ENCODE data around the gene GRIN3A. TPM values are rescaled to one million over a fixed set of nuclear protein-coding genes. Genes with fewer than 3 reads are reported as not detected.

GRIN3A gene
- total RNA-seq, 1 donor from 2014 or later: 27.8 TPM

DNA sequence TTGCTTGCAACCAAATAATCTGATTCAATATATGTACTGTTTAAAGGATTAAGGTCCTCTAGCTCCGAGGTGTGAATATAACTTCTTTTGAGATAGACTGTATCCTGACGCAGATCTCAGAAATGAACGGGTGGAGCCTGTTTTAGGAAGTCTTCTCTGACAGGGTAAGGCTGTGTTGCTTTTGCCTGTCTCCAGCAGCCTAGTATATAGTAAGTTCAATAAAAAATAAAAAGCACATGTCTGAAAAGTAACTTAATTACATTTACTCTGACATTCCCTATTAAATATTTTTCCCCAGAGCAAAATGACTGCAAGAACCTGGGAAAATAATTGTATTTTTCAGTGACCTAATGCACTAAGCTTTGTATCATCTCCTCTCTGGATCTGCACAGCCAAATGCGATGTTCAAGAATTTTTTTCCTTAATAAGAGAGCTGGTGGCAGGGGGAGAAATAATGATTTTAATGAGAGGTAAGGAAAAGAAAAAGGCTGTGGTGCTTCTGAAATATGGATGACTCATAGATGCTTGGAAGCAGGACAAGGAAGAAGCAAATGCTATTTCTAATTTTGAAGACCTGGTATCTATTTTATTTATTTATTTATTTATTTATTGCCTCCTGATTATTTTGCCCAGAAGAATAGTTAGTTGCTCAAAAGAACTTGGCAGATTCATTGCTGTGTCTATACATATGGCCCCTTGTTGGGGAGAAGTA is 151.0 kb downstream of the GRIN3A start:
- TF ChIP-seq, protein P1, sequence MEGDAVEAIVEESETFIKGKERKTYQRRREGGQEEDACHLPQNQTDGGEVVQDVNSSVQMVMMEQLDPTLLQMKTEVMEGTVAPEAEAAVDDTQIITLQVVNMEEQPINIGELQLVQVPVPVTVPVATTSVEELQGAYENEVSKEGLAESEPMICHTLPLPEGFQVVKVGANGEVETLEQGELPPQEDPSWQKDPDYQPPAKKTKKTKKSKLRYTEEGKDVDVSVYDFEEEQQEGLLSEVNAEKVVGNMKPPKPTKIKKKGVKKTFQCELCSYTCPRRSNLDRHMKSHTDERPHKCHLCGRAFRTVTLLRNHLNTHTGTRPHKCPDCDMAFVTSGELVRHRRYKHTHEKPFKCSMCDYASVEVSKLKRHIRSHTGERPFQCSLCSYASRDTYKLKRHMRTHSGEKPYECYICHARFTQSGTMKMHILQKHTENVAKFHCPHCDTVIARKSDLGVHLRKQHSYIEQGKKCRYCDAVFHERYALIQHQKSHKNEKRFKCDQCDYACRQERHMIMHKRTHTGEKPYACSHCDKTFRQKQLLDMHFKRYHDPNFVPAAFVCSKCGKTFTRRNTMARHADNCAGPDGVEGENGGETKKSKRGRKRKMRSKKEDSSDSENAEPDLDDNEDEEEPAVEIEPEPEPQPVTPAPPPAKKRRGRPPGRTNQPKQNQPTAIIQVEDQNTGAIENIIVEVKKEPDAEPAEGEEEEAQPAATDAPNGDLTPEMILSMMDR (IDR thresholded peaks at IDR 0.05; ENCODE audit: unreplicated experiment): no peak
- DNase-seq (ENCODE audit: low spot score): no peak
- Mint-ChIP-seq H3K9me3 (ENCODE audit: unreplicated experiment) (no peaks in the 10 kb centered on the region), H3K27ac (ENCODE audit: unreplicated experiment) (no peak overlapping the region), H3K36me3 (ENCODE audit: low read depth, unreplicated experiment) (no peaks in the 10 kb centered on the region), H3K27me3 (ENCODE audit: unreplicated experiment) (peaks cover 2% of the 10 kb centered on the region), H3K4me1 (ENCODE audit: unreplicated experiment) (no peaks in the 10 kb centered on the region), H3K4me3 (ENCODE audit: unreplicated experiment) (no peak overlapping the region)

DNA sequence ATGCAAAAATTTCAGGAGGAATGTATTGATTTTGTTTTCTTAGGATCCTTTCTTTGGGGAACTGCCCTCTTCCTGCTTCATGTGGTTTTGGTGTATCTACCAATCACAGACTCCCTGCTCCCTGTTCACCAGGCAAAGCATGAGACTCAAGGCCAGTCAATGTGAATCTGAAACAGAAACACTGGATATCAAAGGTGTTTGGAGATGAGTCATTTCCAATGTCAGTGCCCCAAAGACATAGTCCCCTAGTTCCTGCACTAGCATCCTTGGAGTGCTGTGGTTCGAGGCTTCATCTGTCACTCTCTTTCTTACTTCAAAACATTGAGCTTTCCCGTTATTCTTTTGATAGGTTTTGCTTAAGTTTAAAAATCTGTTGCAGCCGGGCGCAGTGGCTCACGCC is 151.8 kb downstream of the GRIN3A start:
- H3K4me1 Mint-ChIP-seq (ENCODE audit: unreplicated experiment): no peaks in the 10 kb centered on the region
- DNase-seq (ENCODE audit: low spot score): no peak
- peaks cover 2% of the 10 kb centered on the region for H3K27me3 Mint-ChIP-seq (ENCODE audit: unreplicated experiment)
- H3K36me3 Mint-ChIP-seq (ENCODE audit: low read depth, unreplicated experiment): no peaks in the 10 kb centered on the region
- H3K9me3 Mint-ChIP-seq (ENCODE audit: unreplicated experiment): no peaks in the 10 kb centered on the region
- H3K4me3 Mint-ChIP-seq (ENCODE audit: unreplicated experiment): no peak overlapping the region
- no peak overlapping the region for H3K27ac Mint-ChIP-seq (ENCODE audit: unreplicated experiment)
- TF ChIP-seq, protein P1 (IDR thresholded peaks at IDR 0.05; ENCODE audit: unreplicated experiment): no peak

DNA sequence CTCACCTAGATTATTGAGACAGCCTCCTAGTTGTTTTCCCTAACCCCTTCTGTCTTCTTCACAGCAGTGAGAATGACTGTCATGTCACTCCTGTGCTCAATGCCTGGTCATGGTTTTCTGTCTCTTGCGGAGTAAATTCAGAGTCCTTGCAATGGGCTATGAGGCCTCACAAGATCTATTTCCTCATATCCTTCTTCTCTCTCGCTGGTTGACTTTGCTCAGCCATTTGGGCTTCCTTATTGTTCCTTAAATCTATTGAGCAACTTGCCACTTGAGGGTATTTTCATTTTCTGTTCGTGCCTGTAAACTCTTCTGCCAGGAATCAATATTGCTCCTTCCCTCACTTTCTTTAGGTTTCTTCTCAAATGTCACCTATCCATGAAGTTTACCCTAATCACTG is 152.7 kb downstream of the GRIN3A start:
- TF ChIP-seq, protein P1 (IDR thresholded peaks at IDR 0.05; ENCODE audit: unreplicated experiment): no peak
- DNase-seq (ENCODE audit: low spot score): no peak
- H3K36me3 Mint-ChIP-seq (ENCODE audit: low read depth, unreplicated experiment): no peaks in the 10 kb centered on the region
- no peak overlapping the region for H3K4me3 Mint-ChIP-seq (ENCODE audit: unreplicated experiment)
- H3K27ac Mint-ChIP-seq (ENCODE audit: unreplicated experiment): no peak overlapping the region
- H3K27me3 Mint-ChIP-seq (ENCODE audit: unreplicated experiment): peaks cover 2% of the 10 kb centered on the region
- H3K4me1 Mint-ChIP-seq (ENCODE audit: unreplicated experiment): no peaks in the 10 kb centered on the region
- H3K9me3 Mint-ChIP-seq (ENCODE audit: unreplicated experiment): no peaks in the 10 kb centered on the region

DNA sequence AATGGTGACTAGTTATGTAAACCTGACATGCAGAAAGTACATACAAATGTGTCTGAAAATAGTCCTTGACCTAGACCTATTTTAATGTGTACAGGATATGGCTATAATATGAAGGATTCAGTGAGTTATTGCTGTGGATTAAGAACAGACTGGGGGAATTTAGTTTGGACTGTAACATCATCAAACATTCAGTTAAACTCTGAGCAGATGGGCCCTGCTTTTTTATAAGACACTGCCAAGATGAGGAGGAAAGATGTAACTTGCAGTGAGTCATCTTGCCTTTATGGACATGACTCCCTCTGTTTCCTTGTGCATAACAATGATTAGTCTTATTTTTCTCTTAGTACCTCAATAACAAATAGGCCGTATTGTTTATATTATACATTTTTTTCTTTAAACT is 155.9 kb downstream of the GRIN3A start:
- no peaks in the 10 kb centered on the region for H3K36me3 Mint-ChIP-seq (ENCODE audit: low read depth, unreplicated experiment)
- DNase-seq (ENCODE audit: low spot score): no peak
- peaks cover 2% of the 10 kb centered on the region for H3K4me1 Mint-ChIP-seq (ENCODE audit: unreplicated experiment)
- H3K4me3 Mint-ChIP-seq (ENCODE audit: unreplicated experiment): no peak overlapping the region
- no peaks in the 10 kb centered on the region for H3K9me3 Mint-ChIP-seq (ENCODE audit: unreplicated experiment)
- TF ChIP-seq, protein P1 (IDR thresholded peaks at IDR 0.05; ENCODE audit: unreplicated experiment): no peak
- no peak overlapping the region for H3K27ac Mint-ChIP-seq (ENCODE audit: unreplicated experiment)
- H3K27me3 Mint-ChIP-seq (ENCODE audit: unreplicated experiment): peaks cover 3% of the 10 kb centered on the region

DNA sequence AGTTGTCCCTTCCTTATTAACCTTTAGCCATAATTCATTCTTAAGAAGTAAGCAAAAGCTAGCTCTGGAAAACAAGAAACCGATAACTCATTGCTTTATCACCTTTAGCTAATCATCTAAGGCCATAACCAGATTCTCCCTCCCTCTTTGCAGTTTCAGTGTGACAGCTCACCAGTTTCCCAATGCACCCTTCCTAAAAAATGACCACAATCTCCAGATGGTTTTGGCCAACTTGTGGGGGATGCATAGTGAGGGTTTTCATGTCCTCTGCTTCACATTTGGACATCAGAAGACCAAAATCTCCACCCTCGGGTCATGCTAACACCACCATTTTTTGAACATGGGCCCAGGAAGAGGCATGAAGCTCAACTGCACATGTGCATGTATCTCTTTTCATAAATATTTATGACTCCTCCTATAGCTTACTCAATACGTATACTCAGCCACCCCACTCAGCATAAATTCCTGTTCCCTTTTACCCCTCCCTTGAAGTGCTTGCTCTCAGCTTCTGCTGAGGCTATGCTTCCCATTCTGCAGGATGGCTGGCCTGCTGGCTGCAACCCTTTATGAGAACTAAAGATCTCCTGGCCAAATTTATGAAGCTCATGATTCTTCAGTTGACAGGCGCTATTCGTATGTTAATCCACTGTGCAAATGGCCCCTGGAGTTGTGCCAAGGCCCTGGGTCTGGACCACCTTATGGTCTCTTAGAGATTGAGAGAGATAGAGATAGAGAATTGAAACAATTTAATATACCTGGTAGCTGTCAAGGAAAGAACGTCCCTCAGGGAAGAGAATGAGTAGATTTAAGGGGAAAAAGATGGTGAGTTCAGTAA is 158.5 kb downstream of the GRIN3A start:
- TF ChIP-seq, protein P1 (IDR thresholded peaks at IDR 0.05; ENCODE audit: unreplicated experiment): no peak
- no peak overlapping the region for H3K4me3 Mint-ChIP-seq (ENCODE audit: unreplicated experiment)
- H3K36me3 Mint-ChIP-seq (ENCODE audit: low read depth, unreplicated experiment): no peaks in the 10 kb centered on the region
- no peak overlapping the region for H3K27ac Mint-ChIP-seq (ENCODE audit: unreplicated experiment)
- H3K27me3 Mint-ChIP-seq (ENCODE audit: unreplicated experiment): peaks cover 3% of the 10 kb centered on the region
- H3K9me3 Mint-ChIP-seq (ENCODE audit: unreplicated experiment): no peaks in the 10 kb centered on the region
- peaks cover 2% of the 10 kb centered on the region for H3K4me1 Mint-ChIP-seq (ENCODE audit: unreplicated experiment)
- DNase-seq (ENCODE audit: low spot score): no peak
